IMR-90 (cell line): ENCODE data around the gene PLOD3. TPM values are rescaled to one million over a fixed set of nuclear protein-coding genes. Genes with fewer than 3 reads are reported as not detected.

Experiments
- ATAC-seq: fragments of 200-7000 bp; cut with Tn5 transposase; 2 replicates; pipeline ENCODE4 v1.9.1; 2020; ENCODE audit warnings: low read depth, mild to moderate bottlenecking, moderate library complexity
- BruUV-seq: library from RNA; stranded (reverse); fragments of 400-500 nt; replicated peaks from 2 replicates; lab custom pipeline; 2021; lab: Mats Ljungman, UMichigan
- CTCF ChIA-PET: fragments of 300-600 bp; formaldehyde crosslinking; extraction: SDS; loops from one replicate; lab custom pipeline; 2021; ENCODE audit warnings: antibody characterized with exemption; lab: Yijun Ruan, JAX
- POLR2A ChIA-PET: fragments of 300-600 bp; sonication (Branson Sonifier 250); formaldehyde crosslinking; loops from one replicate; lab custom pipeline; 2022; ENCODE audit warnings: antibody characterized with exemption; ENCODE audit not compliant: unreplicated experiment; lab: Charles Lee
- DNase-seq: peaks from one replicate; pipeline ENCODE4 v3.0.0; 2013
- H2AFZ ChIP-seq: replicated peaks from 2 replicates; pipeline ENCODE3; 2013; ENCODE audit warnings: low read length, mild to moderate bottlenecking; ENCODE audit not compliant: poor library complexity
- H2AK5ac ChIP-seq: 2 replicates; pipeline ENCODE4 v1.6.1; 2013; ENCODE audit warnings: low read depth, low read length, inconsistent platforms
- H2AK9ac ChIP-seq: replicated peaks from 2 replicates; pipeline ENCODE3; 2013; ENCODE audit warnings: mild to moderate bottlenecking, low read depth, low read length, moderate library complexity; ENCODE audit not compliant: poor library complexity
- H2BK120ac ChIP-seq: 2 replicates; pipeline ENCODE4 v1.6.1; 2013; ENCODE audit warnings: low read depth, low read length, inconsistent platforms
- H2BK15ac ChIP-seq: 3 replicates; pipeline ENCODE4 v1.6.1; 2013; ENCODE audit warnings: low read depth, low read length, inconsistent platforms
- H2BK20ac ChIP-seq: 2 replicates; pipeline ENCODE4 v1.6.1; 2013; ENCODE audit warnings: low read depth, mild to moderate bottlenecking, inconsistent platforms, low read length, moderate library complexity
- H2BK5ac ChIP-seq: 2 replicates; pipeline ENCODE4 v1.6.1; 2013; ENCODE audit warnings: mild to moderate bottlenecking, low read depth, low read length, inconsistent platforms; ENCODE audit not compliant: poor library complexity, severe bottlenecking
- H3K14ac ChIP-seq: replicated peaks from 2 replicates; pipeline ENCODE4 v1.6.1; 2013; ENCODE audit warnings: low read depth, low read length, inconsistent platforms
- H3K18ac ChIP-seq: 2 replicates; pipeline ENCODE4 v1.6.1; 2013; ENCODE audit warnings: low read depth, low read length, control low read depth
- H3K23ac ChIP-seq: 2 replicates; pipeline ENCODE4 v1.6.1; 2013; ENCODE audit warnings: low read depth, low read length, inconsistent platforms
- H3K27ac ChIP-seq: 2 replicates; pipeline ENCODE4 v1.5.1; 2013; ENCODE audit warnings: mild to moderate bottlenecking, control low read depth, low read length; ENCODE audit not compliant: insufficient read depth
- H3K27me3 ChIP-seq: 2 replicates; pipeline ENCODE4 v1.6.1; 2013; ENCODE audit warnings: low read length; ENCODE audit not compliant: control insufficient read depth, insufficient read depth
- H3K36me3 ChIP-seq: 2 replicates; pipeline ENCODE4 v1.6.1; 2013; ENCODE audit warnings: low read length, mixed read lengths; ENCODE audit not compliant: control insufficient read depth, insufficient read depth
- H3K4ac ChIP-seq: 2 replicates; pipeline ENCODE4 v1.6.1; 2013; ENCODE audit warnings: low read depth, low read length, inconsistent platforms
- H3K4me1 ChIP-seq: 2 replicates; pipeline ENCODE4 v1.6.1; 2013; ENCODE audit warnings: low read length, mixed read lengths; ENCODE audit not compliant: control insufficient read depth, insufficient read depth
- H3K4me2 ChIP-seq: 2 replicates; pipeline ENCODE4 v1.6.1; 2013; ENCODE audit warnings: low read depth, mild to moderate bottlenecking, control low read depth, low read length, moderate library complexity
- H3K4me3 ChIP-seq: 2 replicates; pipeline ENCODE4 v1.5.1; 2013; ENCODE audit warnings: low read depth, mild to moderate bottlenecking, control low read depth, low read length, moderate library complexity; ENCODE audit not compliant: insufficient read depth
- H3K56ac ChIP-seq: 2 replicates; pipeline ENCODE4 v1.6.1; 2013; ENCODE audit warnings: low read length, inconsistent platforms; ENCODE audit not compliant: insufficient read depth; ENCODE audit errors: extremely low read depth
- H3K79me1 ChIP-seq, 2 experiments: 2 replicates each; pipeline ENCODE4 v1.6.1; 2013; ENCODE audit warnings: low read length in 2 of 2, inconsistent platforms in 1 of 2, low read depth in 1 of 2
- H3K9ac ChIP-seq: 2 replicates; pipeline ENCODE4 v1.6.1; 2013; ENCODE audit warnings: low read depth, low read length, control low read depth
- H3K9me1 ChIP-seq: 2 replicates; pipeline ENCODE4 v1.6.1; 2013; ENCODE audit warnings: low read length, inconsistent platforms; ENCODE audit not compliant: insufficient read depth
- H3K9me3 ChIP-seq: 2 replicates; pipeline ENCODE4 v1.6.1; 2013; ENCODE audit warnings: low read length; ENCODE audit not compliant: control insufficient read depth, insufficient read depth
- H4K20me1 ChIP-seq: 2 replicates; pipeline ENCODE4 v1.6.1; 2013; ENCODE audit warnings: low read length, inconsistent platforms; ENCODE audit not compliant: insufficient read depth
- H4K5ac ChIP-seq: 2 replicates; pipeline ENCODE4 v1.6.1; 2013; ENCODE audit warnings: mild to moderate bottlenecking, low read depth, low read length, control low read depth
- H4K8ac ChIP-seq, 2 experiments: 2 replicates each; pipeline ENCODE4 v1.6.1; 2013; ENCODE audit warnings: low read depth in 2 of 2, low read length in 2 of 2, control low read depth in 1 of 2, inconsistent platforms in 1 of 2
- H4K91ac ChIP-seq: 2 replicates; pipeline ENCODE4 v1.6.1; 2013; ENCODE audit warnings: low read depth, low read length, inconsistent platforms; ENCODE audit not compliant: insufficient read depth
- CHD1 ChIP-seq: IDR thresholded peaks from 2 replicates; pipeline ENCODE4 v1.6.1; 2012; ENCODE audit warnings: low read depth, low read length, improper control_type of control experiment
- FOS ChIP-seq: fragments of 150-350 bp; IDR thresholded peaks from 2 replicates; pipeline ENCODE4 v1.6.1; 2016; ENCODE audit warnings: low read depth, low read length
- POLR2A ChIP-seq: IDR thresholded peaks from 2 replicates; pipeline ENCODE4 v1.6.1; 2012; ENCODE audit warnings: mild to moderate bottlenecking, low read depth, low read length
- WGBS, 2 experiments: methylation state at CpG; one replicate each; pipeline versions ENCODE4 v1.1.5 to v1.1.7; 2013; ENCODE audit warnings: missing lambda C conversion rate in 2 of 2; ENCODE audit not compliant: insufficient read length in 1 of 2; ENCODE audit errors: extremely low coverage in 2 of 2; 5-methylcytosine and 5-hydroxymethylcytosine counted together
- dilution Hi-C: fragments of 300-500 bp; cut with HindIII; formaldehyde crosslinking; loops from one replicate; pipeline ENCODE4 v1.14.3; 2018; ENCODE audit warnings: low sequenced_read_pairs; ENCODE audit not compliant: unreplicated experiment
- in situ Hi-C: fragments of 300-500 bp; cut with MboI; formaldehyde crosslinking; loops from 3 replicates; pipeline ENCODE4 v1.14.3; 2019; ENCODE audit warnings: low sequenced_read_pairs, inconsistent platforms, mixed read lengths
- intact Hi-C: fragments of 100-400 bp; cut with micrococcal nuclease; formaldehyde crosslinking; loops from 2 replicates; pipeline ENCODE4 v1.10.0; 2022
- polyA plus RNA-seq, 3 experiments: library from polyadenylated mRNA; depleted of rRNA; stranded (reverse); fragments of >200 nt; gene quantifications; 2 replicates each; pipeline ENCODE4 v1.2.3, GENCODE V29; 2012; ENCODE audit warnings: low replicate concordance in 1 of 3
- total RNA-seq: library from RNA; depleted of rRNA; stranded (reverse); fragments of >200 nt; gene quantifications from 2 replicates; pipeline ENCODE4 v1.2.3, GENCODE V29; 2012
- TF ChIP-seq, protein P1 (sequence below): conservative IDR thresholded peaks from 2 replicates; pipeline ENCODE4 v1.5.1; 2012; ENCODE audit warnings: mild to moderate bottlenecking, low read depth, low read length, improper control_type of control experiment

Gene PLOD3
- total and polyA plus RNA-seq, 2 of the 4 experiments (the other 2 are of a cell fraction): 21.7 to 159 TPM

DNA sequence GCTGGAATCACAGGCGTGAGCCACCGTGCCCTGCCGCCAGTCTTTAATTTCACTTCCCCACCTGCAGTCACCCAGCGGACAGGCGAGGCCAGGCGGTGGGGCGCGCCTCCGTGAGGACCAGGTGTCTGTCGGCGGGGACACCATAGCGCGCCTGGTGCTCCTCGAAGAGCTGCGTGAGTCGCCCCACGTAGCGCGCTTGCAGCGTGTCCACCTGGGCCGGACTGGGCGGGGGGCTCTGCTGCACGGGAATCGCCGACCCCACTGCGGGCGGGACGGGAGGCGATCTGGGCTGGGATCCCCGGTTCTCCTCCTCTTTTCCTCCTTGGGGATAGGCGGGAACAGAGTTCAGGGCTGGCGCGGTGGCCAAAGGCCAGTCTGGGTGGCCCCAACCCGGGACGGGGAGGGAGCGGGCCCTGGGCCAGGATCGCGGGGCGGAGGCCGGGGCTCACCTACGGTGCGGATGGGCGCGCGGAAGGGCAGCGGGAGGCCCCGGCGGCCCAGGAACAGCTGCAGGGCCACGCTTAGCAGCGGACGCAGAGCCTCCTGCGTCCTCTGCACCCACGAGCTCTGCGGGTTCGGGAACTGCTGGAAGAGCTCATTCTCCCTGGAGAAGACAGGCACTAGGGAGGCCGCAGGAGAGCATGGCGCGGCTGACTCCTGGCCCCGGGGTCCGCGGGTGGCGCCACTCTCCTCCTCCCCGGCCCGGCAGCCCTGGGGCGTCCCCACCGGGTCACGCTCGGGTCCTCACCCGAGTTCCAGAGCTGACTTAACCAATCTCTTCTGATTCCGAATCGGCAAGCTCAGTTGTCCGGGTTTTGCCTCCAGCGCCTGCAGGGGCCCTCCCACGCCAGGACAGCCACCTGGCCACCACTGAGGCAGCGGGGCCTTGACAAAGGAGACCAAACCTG is 15.4 kb downstream of the PLOD3 start (continued):
- TF ChIP-seq CHD1: no peak
- TF ChIP-seq FOS: no peak

DNA sequence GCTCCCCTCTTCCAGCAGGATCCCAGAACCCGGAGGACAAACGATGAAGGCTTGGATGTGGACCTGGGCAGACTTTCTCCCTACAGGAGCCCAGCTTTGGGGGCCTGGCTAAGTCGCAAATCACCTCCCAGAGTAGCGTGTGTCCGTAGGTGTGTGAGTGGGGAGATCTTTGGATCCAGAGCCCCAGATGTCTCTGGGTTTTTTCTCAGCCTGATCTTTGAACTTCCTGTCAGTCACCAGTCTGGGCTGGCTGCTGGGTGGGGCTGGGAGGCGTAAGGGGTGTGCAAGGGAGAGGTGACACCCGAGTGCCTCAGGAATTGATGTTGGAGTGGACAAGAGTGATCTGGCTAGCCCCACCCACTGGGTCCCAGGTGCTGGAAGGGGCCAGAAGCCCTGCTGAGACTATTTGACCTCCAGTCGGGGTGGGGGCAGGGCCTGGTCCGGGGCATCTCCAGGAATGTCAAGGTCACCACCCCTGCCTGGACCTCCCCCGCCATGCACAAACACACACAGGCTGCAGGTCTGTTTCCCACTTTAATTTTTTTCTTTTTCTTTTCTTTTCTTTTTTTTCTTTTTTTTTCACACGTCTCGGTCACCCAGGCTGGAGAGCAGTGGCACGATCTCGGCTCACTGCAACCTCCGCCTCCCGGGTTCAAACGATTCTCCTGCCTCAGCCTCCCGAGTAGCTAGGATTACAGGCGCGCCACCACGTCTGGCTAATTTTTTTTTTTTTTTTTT is 16.4 kb downstream of the PLOD3 start, which contains the start of gene MOGAT3:
Gene MOGAT3, minus strand, starts transcription at position 175 of the 738 bp plus-strand sequence. CDS start 182 bp downstream, outside the sequence.
- BruUV-seq: no TSS peak
- TF ChIP-seq, protein P1, sequence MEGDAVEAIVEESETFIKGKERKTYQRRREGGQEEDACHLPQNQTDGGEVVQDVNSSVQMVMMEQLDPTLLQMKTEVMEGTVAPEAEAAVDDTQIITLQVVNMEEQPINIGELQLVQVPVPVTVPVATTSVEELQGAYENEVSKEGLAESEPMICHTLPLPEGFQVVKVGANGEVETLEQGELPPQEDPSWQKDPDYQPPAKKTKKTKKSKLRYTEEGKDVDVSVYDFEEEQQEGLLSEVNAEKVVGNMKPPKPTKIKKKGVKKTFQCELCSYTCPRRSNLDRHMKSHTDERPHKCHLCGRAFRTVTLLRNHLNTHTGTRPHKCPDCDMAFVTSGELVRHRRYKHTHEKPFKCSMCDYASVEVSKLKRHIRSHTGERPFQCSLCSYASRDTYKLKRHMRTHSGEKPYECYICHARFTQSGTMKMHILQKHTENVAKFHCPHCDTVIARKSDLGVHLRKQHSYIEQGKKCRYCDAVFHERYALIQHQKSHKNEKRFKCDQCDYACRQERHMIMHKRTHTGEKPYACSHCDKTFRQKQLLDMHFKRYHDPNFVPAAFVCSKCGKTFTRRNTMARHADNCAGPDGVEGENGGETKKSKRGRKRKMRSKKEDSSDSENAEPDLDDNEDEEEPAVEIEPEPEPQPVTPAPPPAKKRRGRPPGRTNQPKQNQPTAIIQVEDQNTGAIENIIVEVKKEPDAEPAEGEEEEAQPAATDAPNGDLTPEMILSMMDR: no peak
- TF ChIP-seq CHD1 (no peak), POLR2A (no peak), FOS (no peak)
- DNase-seq (no peak), ATAC-seq (no peak)
- Histone ChIP-seq H3K4me1 (no peaks in the 10 kb centered on the region), H3K4me3 (no peak within 1 kb of the TSS), H2AK9ac (peak within 1 kb of the TSS; percentile 42), H3K9ac (no peak within 1 kb of the TSS), H3K4ac (no peak within 1 kb of the TSS), H3K23ac (no peak within 1 kb of the TSS), H2BK20ac (no peak within 1 kb of the TSS), H3K27ac (no peak within 1 kb of the TSS), H4K5ac (no peak within 1 kb of the TSS), H3K79me1 (no peaks in the 10 kb centered on the region), H3K4me2 (peak within 1 kb of the TSS; percentile 44; the same call in 1 of the 2 replicates), H3K27me3 (peaks cover 44% of the 10 kb centered on the region), H3K14ac (no peak within 1 kb of the TSS), H3K36me3 (peaks cover 4% of the 10 kb centered on the region; the same call in 1 of the 2 replicates), H4K91ac (no peak within 1 kb of the TSS), H4K20me1 (no peaks in the 10 kb centered on the region), H3K9me3 (0 out of 2 replicates have a peak, but pooled peaks cover 2% of the 10 kb centered on the region), H4K8ac (no peak within 1 kb of the TSS), H2BK5ac (no peak within 1 kb of the TSS), H2BK15ac (no peak within 1 kb of the TSS), H3K18ac (no peak within 1 kb of the TSS), H3K56ac (no peak within 1 kb of the TSS), H2BK120ac (no peak within 1 kb of the TSS), H2AFZ (peak within 1 kb of the TSS; percentile 78), H3K9me1 (no peaks in the 10 kb centered on the region), H2AK5ac (no peak within 1 kb of the TSS)
- 40% methylated on average over 5 of the region's 21 CpGs; no CpG with 5 or more reads in 1 of the 2 experiments for WGBS, 2 experiments
- POLR2A ChIA-PET: no interaction called here
- in situ Hi-C loops (no loop called here), intact Hi-C loops (no loop called here), dilution Hi-C loops (no loop called here)
- CTCF ChIA-PET: no interaction called here
